CD1c-positive myeloid dendritic cell (primary cell): ENCODE data around the gene USP38.
A peak's percentile ranks its signal among the peaks of the same experiment; 100 is the strongest.
"Not testable (repeated sequence)": the region's sequence is repeated elsewhere in the genome, so short reads cannot be mapped to it uniquely, and the experiment has no call there.

Experiments
- DNase-seq: peaks from one replicate; pipeline ENCODE4 v3.0.0-alpha.2; 2016; ENCODE audit errors: extremely low spot score

Gene USP38, protein sequence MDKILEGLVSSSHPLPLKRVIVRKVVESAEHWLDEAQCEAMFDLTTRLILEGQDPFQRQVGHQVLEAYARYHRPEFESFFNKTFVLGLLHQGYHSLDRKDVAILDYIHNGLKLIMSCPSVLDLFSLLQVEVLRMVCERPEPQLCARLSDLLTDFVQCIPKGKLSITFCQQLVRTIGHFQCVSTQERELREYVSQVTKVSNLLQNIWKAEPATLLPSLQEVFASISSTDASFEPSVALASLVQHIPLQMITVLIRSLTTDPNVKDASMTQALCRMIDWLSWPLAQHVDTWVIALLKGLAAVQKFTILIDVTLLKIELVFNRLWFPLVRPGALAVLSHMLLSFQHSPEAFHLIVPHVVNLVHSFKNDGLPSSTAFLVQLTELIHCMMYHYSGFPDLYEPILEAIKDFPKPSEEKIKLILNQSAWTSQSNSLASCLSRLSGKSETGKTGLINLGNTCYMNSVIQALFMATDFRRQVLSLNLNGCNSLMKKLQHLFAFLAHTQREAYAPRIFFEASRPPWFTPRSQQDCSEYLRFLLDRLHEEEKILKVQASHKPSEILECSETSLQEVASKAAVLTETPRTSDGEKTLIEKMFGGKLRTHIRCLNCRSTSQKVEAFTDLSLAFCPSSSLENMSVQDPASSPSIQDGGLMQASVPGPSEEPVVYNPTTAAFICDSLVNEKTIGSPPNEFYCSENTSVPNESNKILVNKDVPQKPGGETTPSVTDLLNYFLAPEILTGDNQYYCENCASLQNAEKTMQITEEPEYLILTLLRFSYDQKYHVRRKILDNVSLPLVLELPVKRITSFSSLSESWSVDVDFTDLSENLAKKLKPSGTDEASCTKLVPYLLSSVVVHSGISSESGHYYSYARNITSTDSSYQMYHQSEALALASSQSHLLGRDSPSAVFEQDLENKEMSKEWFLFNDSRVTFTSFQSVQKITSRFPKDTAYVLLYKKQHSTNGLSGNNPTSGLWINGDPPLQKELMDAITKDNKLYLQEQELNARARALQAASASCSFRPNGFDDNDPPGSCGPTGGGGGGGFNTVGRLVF

DNA sequence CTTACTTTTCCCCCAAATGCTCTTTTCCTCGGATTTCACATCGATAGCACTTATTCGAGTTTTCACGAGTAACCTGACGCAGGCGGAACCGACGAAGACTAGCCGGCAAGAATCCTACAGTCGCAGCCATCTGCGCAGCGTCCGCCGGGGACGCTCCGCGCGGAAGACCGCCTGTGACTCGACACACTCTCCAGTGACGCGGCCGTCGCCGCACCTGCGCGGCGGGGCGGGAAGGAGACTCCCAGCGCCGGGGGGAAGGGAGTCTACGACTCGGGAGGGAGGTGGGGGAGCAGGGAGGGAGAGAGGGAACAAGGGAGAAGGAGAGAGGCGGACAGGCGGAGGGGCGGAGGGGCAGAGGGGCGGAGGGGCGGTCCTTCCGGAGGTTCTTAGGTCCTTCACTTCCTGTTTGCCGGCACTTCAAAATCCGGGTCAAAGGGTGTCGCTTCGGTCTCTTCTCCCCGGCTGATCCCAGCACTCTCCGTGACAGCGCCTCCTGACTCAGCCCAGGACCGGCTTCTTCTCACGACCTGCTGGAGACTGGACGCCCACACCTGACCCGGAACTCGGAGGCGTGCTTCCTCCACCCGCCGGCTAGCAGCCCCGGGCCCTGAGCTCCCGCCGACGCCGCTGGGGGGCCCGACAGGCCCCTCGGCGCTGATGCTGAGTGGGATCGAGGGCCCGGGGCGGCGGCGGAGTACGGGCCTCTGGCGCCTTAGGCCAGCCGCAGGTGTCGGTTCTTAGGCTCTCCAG, at the start of gene USP38:
USP38 (plus strand) TSS at position 415 of the 750 bp plus-strand sequence. CDS start 534 bp downstream, outside the sequence.
- DNase-seq: peak; percentile 97

DNA sequence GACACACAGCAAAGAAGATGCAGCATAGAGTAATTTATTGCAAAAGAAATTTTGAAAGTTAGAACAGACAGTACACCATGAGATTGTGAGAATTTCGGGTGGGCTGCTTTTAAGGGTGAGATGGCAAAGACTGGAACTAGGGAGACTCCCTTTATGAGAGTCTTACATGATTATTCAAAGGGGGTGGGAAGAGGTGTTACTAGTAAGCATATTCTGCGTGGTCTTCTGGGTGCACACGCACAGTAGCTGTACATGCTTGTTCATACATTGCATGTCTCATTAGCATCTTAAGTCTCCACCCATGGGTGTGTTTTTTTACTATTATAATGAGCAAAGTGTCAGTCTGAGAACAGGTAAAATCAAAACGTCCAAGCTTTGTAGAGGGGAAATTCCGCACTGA, 49.4 kb upstream of the USP38 start:
- no peak for DNase-seq

DNA sequence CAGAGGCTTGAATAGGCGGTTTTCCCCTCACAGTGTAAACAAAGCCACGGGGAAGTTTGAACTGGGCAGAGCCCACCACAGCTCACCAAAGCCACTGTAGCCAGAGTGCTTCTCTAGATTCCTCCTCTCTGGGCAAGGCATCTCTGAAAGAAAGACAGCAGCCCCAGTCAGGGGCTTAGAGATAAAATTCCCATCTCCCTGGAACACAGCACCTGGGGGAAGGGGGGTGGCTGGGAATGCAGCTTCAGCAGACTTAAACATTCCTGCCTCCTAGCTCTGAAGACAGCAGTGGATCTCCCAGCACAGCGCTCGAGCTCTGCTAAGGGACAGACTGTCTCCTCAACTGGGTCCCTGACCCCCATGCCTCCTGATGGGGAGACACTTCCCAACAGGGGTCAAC, 44.0 kb upstream of the USP38 start:
- DNase-seq: no peak

DNA sequence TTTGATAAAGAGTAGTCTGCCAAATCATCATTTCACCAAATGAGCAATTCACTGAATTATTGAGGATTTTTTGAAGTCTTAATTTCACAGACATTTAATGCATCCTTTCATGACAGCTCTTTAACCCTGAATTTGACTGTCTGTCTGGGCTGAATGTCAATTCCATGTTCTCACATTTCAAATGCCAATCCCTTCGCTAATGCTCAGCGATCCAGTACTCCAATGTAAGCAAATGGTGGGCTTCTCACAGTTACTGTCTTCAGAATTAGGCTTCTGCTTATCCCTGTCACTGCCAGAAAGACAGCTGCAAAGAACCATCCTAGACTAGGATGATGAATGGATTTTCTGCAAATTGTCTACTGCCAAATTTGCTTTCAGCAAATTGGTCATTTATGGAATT, 36.2 kb upstream of the USP38 start:
- no peak for DNase-seq

DNA sequence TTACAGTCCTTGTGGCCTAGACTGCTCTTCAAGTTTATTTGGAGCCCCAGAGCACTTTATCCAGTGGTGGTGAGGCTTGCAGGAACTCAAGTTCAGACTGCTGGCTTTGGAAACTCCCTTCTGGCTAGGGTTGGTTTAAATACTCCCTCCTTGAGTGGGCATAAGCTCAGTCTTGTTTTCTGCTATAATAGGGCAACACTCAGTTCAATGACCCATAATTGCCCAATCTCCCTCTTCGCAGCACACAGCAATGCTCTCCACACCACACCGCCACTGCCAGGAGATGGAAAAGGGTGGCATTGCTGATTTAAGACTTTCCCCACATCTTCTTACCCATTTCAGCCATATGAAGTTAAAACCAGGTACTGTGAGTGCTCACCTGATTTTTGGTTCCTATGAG, 27.9 kb upstream of the USP38 start:
- DNase-seq: no peak

DNA sequence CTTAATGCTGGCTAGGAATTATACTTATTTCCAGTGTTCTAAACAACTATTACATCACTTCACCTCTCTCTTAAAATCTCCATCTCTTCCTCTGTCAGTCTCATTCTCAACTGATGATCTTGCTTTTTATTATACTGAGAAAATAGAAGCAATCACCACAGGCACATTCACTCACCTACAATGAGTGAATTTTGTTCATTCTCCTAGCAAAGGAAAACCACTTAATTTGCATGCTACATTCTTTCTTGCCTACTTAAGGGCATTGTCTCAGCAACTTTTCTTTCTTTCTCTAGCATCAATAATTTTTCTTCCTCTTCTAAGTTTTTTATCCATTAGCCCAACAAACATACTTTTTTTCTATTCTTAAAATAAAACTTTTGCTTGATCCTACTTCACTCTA, 21.1 kb upstream of the USP38 start:
- DNase-seq: no peak

DNA sequence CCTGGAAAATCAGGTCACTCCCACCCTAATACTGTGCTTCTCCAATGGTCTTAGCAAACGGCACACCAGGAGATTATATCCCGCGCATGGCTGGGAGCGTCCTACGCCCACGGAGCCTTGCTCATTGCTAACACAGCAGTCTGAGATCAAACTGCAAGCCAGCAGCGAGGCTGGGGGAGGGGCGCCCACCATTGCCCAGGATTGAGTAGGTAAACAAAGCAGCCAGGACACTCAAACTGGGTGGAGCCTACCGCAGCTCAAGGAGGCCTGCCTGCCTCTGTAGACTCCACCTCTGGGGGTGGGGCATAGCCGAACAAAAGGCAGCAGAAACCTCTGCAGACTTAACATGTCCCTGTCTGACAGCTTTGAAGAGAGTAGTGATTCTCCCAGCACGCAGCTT, 18.0 kb upstream of the USP38 start:
- DNase-seq: not testable (repeated sequence)

DNA sequence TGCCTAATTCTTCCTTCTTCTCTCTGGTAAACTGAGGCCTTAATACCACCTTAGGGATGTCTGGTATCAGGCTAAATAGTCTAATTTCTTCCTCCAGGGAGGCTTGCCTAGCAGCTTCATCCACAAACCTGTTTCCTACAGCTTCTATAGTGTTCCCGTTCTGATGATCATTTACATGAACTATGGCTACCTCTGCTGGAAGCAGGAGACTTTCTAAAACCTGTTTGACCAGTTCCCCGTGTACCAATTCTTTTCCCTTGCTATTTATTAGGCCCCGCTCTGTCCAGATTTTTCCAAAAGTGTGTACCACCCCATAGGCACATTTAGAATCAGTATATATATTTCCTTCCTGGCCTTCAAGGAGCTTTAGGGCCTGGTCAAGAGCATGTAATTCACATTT, 5.8 kb upstream of the USP38 start:
- no peak for DNase-seq

DNA sequence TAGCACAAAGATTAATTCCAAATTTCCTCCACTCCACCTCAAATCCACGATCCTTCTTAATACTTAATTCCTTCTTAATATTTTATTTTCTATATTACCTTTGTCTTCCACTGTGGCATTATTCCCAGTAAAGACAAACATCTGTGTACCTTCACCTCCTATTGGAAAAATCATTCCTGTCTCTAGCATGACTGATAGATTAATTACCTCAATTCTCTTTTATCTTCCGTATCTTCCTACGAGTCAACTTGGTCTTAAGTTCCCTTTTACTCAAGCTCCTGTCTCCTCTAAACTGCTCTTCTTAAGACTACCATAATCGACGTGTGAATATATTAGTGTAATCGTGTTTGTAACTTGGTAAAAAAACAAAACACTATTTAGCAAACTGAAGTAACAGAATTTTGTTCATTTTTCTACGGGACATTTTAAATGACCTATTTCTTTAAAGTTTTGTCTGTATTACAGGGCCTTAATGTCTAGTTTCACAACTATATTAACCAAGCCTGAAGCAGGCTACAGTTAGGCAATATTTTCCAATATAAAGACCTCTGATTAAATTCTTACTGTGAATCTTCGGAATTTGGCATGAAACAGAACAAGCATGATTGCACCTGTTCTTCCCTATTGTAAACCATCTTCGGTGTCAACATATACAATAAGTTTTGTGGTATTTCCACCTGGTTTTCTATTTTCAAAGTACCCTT, 1.1 kb upstream of the USP38 start:
- peak; percentile 26 for DNase-seq

DNA sequence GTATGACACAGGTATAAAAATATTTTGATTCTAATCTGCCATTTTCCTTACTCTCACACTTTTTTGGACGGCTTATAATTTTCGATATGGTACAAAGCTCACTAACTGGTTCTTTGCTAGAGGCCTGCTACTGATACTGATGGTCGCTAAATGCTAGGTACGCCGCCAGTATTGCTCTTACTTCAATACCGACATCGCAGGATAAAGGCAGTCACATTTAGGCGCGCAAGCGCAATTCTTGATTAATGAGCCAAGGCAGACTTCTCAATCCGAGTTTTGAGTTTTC, 557 bp upstream of the USP38 start:
- no peak for DNase-seq

DNA sequence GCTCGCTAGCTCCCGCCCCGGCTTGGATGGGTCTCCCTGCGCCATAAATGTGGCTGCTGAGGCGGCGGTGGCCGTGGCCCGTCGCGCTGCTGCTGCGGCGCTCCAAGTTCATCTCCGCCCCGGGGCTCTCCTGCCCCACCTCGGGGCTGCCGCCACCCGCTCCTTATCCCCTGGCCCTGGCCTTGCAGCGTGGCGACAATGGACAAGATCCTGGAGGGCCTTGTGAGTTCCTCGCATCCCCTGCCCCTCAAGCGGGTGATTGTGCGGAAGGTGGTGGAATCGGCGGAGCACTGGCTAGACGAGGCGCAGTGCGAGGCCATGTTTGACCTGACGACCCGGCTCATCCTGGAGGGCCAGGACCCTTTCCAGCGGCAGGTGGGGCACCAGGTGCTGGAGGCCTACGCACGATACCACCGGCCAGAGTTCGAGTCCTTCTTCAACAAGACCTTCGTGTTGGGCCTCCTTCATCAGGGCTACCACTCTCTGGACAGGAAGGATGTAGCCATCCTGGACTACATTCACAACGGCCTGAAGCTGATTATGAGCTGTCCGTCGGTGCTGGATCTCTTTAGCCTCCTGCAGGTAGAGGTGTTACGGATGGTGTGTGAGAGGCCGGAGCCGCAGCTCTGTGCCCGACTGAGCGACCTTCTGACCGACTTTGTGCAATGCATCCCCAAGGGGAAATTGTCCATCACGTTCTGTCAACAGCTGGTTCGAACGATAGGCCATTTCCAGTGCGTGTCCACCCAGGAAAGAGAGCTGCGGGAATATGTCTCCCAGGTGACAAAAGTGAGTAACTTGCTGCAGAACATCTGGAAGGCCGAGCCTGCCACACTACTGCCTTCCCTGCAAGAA, 763 bp downstream of the USP38 start:
- DNase-seq: peak; percentile 26

DNA sequence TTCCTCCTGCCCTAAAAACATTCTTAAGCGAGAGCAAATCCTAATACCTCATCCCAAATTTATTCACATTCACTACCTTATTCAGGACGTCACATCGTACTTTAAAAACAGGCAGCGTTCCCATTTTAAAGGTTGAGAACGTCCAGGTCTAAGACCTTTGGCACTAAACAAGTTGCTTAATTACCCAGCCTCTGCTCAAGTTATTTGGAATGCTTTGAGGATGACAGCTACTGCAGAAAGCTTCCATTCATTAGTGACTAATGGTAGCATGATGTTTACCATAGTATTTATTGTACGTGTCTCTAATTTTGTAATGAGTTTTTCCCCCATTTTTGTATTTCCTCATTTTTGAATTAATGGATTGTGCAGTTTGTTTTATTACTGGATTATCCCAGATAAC, 1.5 kb downstream of the USP38 start:
- peak; percentile 49 for DNase-seq

DNA sequence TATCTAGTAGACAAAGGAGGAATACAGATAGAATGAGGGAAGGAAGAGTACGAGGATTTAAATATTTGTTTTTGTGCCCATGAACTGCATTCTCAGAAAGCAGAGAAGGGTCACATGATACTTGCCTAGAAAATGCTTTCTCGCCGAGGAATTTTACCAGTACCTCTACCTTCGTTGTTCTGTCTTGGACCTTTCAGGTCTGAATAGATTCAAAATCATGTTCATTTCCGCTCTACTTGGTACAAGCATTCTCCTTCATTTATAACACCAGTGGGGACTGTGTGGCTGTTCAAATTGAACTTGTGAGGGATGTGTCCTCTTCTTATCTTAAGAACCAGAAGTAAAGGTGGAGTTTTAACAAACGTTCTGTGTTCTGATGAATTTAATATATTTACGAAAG, 1.9 kb downstream of the USP38 start:
- peak; percentile 13 for DNase-seq

DNA sequence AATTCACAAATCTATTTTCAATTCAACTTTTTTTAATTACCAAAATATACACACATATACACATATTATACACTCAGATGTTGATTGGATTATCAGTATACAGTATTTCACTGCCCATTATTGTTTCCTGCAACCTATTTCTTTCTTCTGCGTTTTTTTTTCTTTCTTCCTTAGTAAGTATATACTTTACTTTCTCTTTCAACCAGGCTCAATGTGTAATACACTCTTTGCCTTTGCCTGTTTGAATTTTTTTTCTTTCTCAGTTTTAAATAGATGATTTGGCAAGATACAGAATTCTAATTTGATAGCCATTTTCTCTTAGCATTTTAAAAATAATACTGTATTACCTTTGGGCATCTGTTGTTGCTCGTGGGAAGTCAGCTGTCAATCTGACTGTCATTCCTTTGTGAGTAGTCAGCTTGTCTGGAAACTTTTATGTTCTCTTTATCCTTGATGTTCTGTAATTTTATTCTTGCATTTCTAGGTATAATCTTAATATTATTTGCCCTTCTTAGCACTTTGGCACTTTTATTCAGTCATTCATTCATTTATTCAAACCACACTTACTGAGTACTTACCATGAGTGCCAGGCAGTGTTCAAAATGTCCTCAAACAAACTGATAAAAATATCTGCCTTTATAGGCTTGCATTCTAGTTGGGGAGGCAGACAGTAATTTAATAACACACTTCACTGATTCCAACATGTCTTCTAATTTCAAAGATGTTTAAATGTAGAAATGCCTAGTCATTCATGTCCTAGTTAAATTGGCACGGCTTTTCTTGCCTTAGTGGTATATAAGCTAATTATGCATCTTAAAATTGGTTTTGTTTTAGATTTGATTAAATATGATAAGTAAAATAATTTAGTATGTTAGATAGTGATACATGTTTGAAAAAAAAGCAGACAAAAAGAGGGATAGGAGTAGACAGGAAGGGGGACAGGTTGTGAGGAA, 3.7 kb downstream of the USP38 start:
- DNase-seq: no peak

DNA sequence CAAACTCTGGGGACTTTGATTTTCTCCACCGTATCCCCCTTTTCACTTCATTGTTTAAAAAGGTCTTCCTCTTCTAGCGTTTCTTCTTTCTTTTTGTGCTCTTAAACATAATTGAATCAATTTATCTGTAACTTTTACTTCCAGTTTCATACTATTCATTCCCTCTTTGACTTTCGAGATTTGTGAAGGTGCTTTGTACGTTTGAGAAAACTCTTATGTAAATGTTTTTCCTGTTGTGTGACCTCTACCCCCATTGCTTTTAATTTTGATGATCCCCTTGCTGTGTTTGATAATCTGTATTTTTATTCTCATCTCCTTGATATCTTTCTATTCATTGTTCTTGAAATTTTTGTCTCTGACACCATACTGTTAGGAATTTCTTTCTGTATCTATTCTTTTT, 4.8 kb downstream of the USP38 start:
- no peak for DNase-seq

DNA sequence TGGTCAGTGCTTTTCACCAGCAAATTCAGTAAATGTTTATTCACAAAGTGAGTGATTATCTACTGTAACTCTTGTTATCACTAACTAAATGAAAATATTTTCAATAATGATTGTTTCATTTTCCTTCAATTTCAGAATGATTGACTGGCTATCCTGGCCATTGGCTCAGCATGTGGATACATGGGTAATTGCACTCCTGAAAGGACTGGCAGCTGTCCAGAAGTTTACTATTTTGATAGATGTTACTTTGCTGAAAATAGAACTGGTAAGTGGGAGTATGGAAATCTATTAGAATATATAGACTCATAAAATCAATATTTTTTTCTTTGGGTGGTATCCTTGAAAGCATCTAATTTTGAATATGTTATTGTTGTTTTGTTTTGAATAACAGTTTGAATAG, 10.9 kb downstream of the USP38 start:
- no peak for DNase-seq

DNA sequence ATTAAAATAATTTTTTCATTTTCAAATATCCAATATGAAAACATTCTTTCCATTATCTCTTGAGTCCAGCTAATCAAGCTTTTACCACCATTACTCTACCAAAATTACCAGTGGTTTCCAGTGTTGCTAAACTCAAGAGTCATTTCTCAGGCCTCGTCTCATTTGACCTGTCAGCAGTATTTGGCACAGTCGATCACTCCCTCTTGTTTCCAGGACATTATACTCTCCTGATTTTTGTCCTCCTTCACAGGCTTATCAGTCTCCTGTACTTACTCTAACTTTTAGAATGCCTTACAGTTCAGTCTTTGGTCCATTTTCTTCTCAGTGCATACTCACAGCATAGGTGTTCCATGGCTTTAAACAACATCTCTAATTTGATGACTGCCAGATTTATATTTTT, 11.6 kb downstream of the USP38 start:
- no peak for DNase-seq

DNA sequence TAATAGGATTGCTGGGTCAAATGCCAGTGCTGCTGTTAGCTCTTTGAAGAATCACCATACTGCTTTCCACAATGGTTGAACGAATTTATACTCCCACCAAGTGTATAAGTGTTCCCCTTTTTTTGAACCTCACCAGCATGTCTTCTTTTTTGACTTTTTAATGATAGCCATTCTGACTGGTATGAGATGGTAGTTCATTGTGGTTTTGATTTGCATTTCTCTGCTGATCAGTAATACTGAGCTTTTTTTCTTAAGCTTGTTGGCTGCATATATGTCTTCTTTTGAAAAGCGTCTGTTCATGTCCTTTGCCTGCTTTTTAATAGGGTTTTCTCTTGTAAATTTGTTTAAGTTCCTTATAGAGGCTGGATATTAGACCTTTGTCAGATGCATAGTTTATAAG, 14.8 kb downstream of the USP38 start:
- DNase-seq: no peak

DNA sequence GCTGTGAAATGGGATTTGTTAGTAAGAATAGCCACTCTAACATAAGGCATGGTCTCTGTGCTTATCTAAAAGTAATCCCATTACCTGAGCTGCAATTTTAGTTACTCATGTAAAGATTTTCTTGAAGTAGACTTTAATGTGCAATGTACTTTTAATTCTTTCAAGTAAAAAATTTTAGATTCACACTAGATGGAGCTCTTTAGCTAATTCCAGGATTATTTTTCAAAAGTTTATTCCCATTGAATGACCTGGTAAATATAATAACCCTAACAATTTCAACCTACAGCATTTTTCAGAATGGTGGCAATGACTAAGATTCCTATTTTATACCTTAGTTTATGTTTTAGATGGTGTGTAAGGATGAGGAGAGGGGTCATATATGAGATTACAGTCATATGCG, 18.1 kb downstream of the USP38 start:
- no peak for DNase-seq
